SK-N-SH (cell line): ENCODE data around the gene CUEDC1. TPM values are rescaled to one million over a fixed set of nuclear protein-coding genes. Genes with fewer than 3 reads are reported as not detected.

ENCODE experiments used
- CTCF ChIA-PET: fragments of 300-600, 350-600 bp; formaldehyde crosslinking; extraction: SDS; loops from one replicate; lab custom pipeline; 2021; lab: Yijun Ruan, JAX
- POLR2A ChIA-PET: fragments of 350-600 bp; sonication (Branson Sonifier 250); formaldehyde crosslinking; extraction: SDS; loops from one replicate; lab custom pipeline; 2020; ENCODE audit warnings: antibody characterized with exemption, inconsistent platforms; lab: Yijun Ruan, JAX
- DNase-seq: peaks from one replicate; pipeline ENCODE4 v3.0.0; 2012
- H2AFZ ChIP-seq: fragments of 200-600 bp; sonication (generic); 2 replicates; pipeline ENCODE4 v1.8.1; 2016; ENCODE audit warnings: antibody characterized with exemption, mild to moderate bottlenecking, low read depth
- H3F3A ChIP-seq: fragments of 200-600 bp; sonication (generic); replicated peaks from 2 replicates; pipeline ENCODE3; 2016; ENCODE audit warnings: antibody characterized with exemption, mild to moderate bottlenecking; ENCODE audit not compliant: insufficient read depth
- H3K27ac ChIP-seq, 2 experiments: fragments of 200-500 bp in 1 of 2; fragments of 200-600 bp in 1 of 2; sonication (Bioruptor generic) in 1 of 2; sonication (generic), shearing (Covaris generic) in 1 of 2; 2 replicates each; pipeline versions ENCODE4 v1.5.1 to v1.6.1; 2014 to 2016; ENCODE audit warnings: low read depth in 2 of 2, inconsistent platforms in 1 of 2, low read length in 1 of 2, mild to moderate bottlenecking in 1 of 2, mixed read lengths in 1 of 2
- H3K27me3 ChIP-seq: fragments of 200-600 bp; sonication (generic), shearing (Covaris generic); 2 replicates; pipeline ENCODE4 v1.6.1; 2016; ENCODE audit warnings: mixed run types; ENCODE audit not compliant: insufficient read depth
- H3K36me3 ChIP-seq, 2 experiments: fragments of 200-500 bp in 1 of 2; fragments of 200-600 bp in 1 of 2; sonication (Bioruptor generic) in 1 of 2; sonication (generic) in 1 of 2; replicated peaks in 1 of 2; 2 replicates each; pipeline versions ENCODE3 to v1.5.1; 2014 to 2016; ENCODE audit warnings: low read length in 1 of 2, mild to moderate bottlenecking in 1 of 2; ENCODE audit not compliant: insufficient read depth in 2 of 2, control insufficient read depth in 1 of 2
- H3K4me1 ChIP-seq, 2 experiments: fragments of 200-500 bp in 1 of 2; fragments of 200-600 bp in 1 of 2; sonication (Bioruptor generic) in 1 of 2; sonication (generic), shearing (Covaris generic) in 1 of 2; 2 replicates each; pipeline versions ENCODE4 v1.5.1 to v1.6.1; 2014 to 2016; ENCODE audit warnings: low read depth in 1 of 2, low read length in 1 of 2, mixed run types in 1 of 2; ENCODE audit not compliant: insufficient read depth in 2 of 2, control insufficient read depth in 1 of 2
- H3K4me2 ChIP-seq: fragments of 200-600 bp; sonication (generic), shearing (Covaris generic); 2 replicates; pipeline ENCODE4 v1.6.1; 2017; ENCODE audit warnings: mixed run types
- H3K4me3 ChIP-seq, 2 experiments: fragments of 200-500 bp in 1 of 2; fragments of 200-600 bp in 1 of 2; sonication (Bioruptor generic) in 1 of 2; sonication (generic), shearing (Covaris generic) in 1 of 2; 2 replicates each; pipeline versions ENCODE4 v1.5.1 to v1.8.1; 2014 to 2016; ENCODE audit warnings: low read depth in 2 of 2, inconsistent platforms in 1 of 2, low read length in 1 of 2, mild to moderate bottlenecking in 1 of 2, mixed read lengths in 1 of 2, moderate library complexity in 1 of 2
- H3K79me2 ChIP-seq: fragments of 200-600 bp; sonication (generic); 2 replicates; pipeline ENCODE4 v1.8.1; 2017; ENCODE audit warnings: mild to moderate bottlenecking; ENCODE audit not compliant: insufficient read depth
- H3K9ac ChIP-seq: fragments of 200-600 bp; sonication (generic); 2 replicates; pipeline ENCODE4 v1.6.1; 2017; ENCODE audit warnings: mixed run types
- H3K9me2 ChIP-seq: fragments of 200-600 bp; sonication (generic); 2 replicates; pipeline ENCODE4 v1.6.1; 2017; ENCODE audit warnings: mixed run types
- H3K9me3 ChIP-seq: fragments of 200-600 bp; sonication (generic); 2 replicates; pipeline ENCODE4 v1.6.1; 2017; ENCODE audit warnings: mixed run types, mild to moderate bottlenecking, moderate library complexity
- H4K20me1 ChIP-seq: fragments of 200-600 bp; sonication (generic); 2 replicates; pipeline ENCODE4 v1.6.1; 2017; ENCODE audit warnings: mild to moderate bottlenecking, mixed run types; ENCODE audit not compliant: insufficient read depth
- CTCF ChIP-seq: fragments of 200-600 bp; sonication (generic); IDR thresholded peaks from 2 replicates; pipeline ENCODE4 v1.6.1; 2017; ENCODE audit warnings: antibody characterized with exemption, mild to moderate bottlenecking, moderate library complexity
- EP300 ChIP-seq, 2 experiments: IDR thresholded peaks; 2 replicates each; pipeline versions ENCODE4 v1.4.0 to v1.6.1; 2012; ENCODE audit warnings: borderline replicate concordance in 1 of 2, low read depth in 1 of 2, low read length in 1 of 2
- FOXJ3 ChIP-seq: sonication (generic); formaldehyde crosslinking; IDR thresholded peaks from 2 replicates; pipeline ENCODE4 v1.5.1; 2020; ENCODE audit warnings: mild to moderate bottlenecking, missing genetic modification reagents
- IRF3 ChIP-seq: fragments of 150-350 bp; IDR thresholded peaks from 2 replicates; pipeline ENCODE4 v1.6.1; 2016; ENCODE audit warnings: mild to moderate bottlenecking, low read depth, low read length
- JUND ChIP-seq: IDR thresholded peaks from 2 replicates; pipeline ENCODE4 v1.4.0; 2012
- RFX5 ChIP-seq: IDR thresholded peaks from 2 replicates; pipeline ENCODE4 v1.6.1; 2012; ENCODE audit warnings: mild to moderate bottlenecking, improper control_type of control experiment, low read length
- RXRA ChIP-seq: IDR thresholded peaks from 2 replicates; pipeline ENCODE4 v1.4.0; 2012; ENCODE audit warnings: low read depth, mild to moderate bottlenecking, borderline replicate concordance
- SMC3 ChIP-seq: IDR thresholded peaks from 2 replicates; pipeline ENCODE4 v1.6.1; 2012; ENCODE audit warnings: low read depth, low read length, improper control_type of control experiment
- TAF1 ChIP-seq: IDR thresholded peaks from 2 replicates; pipeline ENCODE4 v1.6.1; 2012; ENCODE audit warnings: low read depth, mild to moderate bottlenecking, low read length, moderate library complexity, borderline replicate concordance
- USF2 ChIP-seq: fragments of 150-350 bp; IDR thresholded peaks from 2 replicates; pipeline ENCODE4 v1.6.1; 2017; ENCODE audit warnings: antibody characterized with exemption, low read length, low read depth, borderline replicate concordance
- YY1 ChIP-seq: IDR thresholded peaks from 2 replicates; pipeline ENCODE4 v1.4.0; 2012; ENCODE audit warnings: low read depth, mild to moderate bottlenecking
- WGBS: methylation state at CpG from one replicate; pipeline ENCODE4 v1.1.6; 2017; ENCODE audit warnings: low lambda C conversion rate; 5-methylcytosine and 5-hydroxymethylcytosine counted together
- polyA plus RNA-seq, 3 experiments: library from polyadenylated mRNA; depleted of rRNA; stranded (reverse); fragments of >200 nt; gene quantifications; 2 replicates each; pipeline ENCODE4 v1.2.3, GENCODE V29; 2012
- TF ChIP-seq, protein P1 (sequence below): IDR thresholded peaks from 2 replicates; pipeline ENCODE4 v1.4.0; 2012; ENCODE audit warnings: low read depth, borderline replicate concordance
- TF ChIP-seq, protein P2 (sequence below): IDR thresholded peaks from 2 replicates; pipeline ENCODE4 v1.6.1; 2012; ENCODE audit warnings: mild to moderate bottlenecking, low read depth, low read length, moderate library complexity

The CUEDC1 gene
- polyA plus RNA-seq, 1 of the 3 experiments (the other 2 are of a cell fraction), result 58.9 TPM

GRCh38 chr17:57931488-57932137 lies 23.6 kb downstream of the CUEDC1 start (continued):
- no peak for TF ChIP-seq USF2
- TF ChIP-seq, protein P1, sequence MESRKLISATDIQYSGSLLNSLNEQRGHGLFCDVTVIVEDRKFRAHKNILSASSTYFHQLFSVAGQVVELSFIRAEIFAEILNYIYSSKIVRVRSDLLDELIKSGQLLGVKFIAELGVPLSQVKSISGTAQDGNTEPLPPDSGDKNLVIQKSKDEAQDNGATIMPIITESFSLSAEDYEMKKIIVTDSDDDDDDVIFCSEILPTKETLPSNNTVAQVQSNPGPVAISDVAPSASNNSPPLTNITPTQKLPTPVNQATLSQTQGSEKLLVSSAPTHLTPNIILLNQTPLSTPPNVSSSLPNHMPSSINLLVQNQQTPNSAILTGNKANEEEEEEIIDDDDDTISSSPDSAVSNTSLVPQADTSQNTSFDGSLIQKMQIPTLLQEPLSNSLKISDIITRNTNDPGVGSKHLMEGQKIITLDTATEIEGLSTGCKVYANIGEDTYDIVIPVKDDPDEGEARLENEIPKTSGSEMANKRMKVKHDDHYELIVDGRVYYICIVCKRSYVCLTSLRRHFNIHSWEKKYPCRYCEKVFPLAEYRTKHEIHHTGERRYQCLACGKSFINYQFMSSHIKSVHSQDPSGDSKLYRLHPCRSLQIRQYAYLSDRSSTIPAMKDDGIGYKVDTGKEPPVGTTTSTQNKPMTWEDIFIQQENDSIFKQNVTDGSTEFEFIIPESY, result no peak
- TF ChIP-seq JUND, result no peak
- no peak for TF ChIP-seq EP300 (IDR thresholded peaks at IDR 0.05; ENCODE audit: borderline replicate concordance in 1 of 2, low read depth in 1 of 2, low read length in 1 of 2)
- TF ChIP-seq RXRA, result no peak
- TF ChIP-seq RFX5, result no peak
- TF ChIP-seq CTCF, result no peak
- TF ChIP-seq IRF3, result no peak
- no peak for TF ChIP-seq SMC3
- no peak for TF ChIP-seq YY1

DNA sequence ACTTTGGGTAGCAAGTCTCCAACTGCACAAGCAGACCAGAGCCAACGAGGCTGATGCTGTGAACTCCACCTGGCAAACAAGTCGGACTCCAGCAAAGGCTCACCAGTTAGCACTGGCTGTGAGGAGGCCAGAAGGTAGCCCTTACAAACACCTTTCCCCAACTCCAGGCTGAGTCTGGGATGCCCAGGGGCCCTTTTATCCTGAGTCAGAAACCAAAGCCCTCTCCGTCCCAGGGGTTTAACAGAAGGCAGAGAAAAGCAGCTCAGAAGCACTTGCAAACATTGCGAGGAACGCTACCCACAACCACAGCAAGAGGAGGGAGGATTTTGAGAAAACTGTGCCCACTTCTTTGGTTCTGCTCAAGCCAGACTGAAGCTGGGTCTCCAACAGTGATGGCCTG lies 25.0 kb downstream of the CUEDC1 start:
- Histone ChIP-seq H3K9me2 (no peaks in the 10 kb centered on the region), H2AFZ (no peak overlapping the region), H3K9ac (no peak overlapping the region), H3K27ac (no peak overlapping the region), H3K4me2 (no peak overlapping the region), H3K36me3 (no peaks in the 10 kb centered on the region), H3K9me3 (no peaks in the 10 kb centered on the region), H4K20me1 (peaks cover 8% of the 10 kb centered on the region), H3F3A (peaks cover 16% of the 10 kb centered on the region), H3K4me1 (peaks cover 24 to 31% of the 10 kb centered on the region in 2 experiments; a peak in 3 of 4 replicates), H3K27me3 (no peaks in the 10 kb centered on the region), H3K4me3 (no peak overlapping the region), H3K79me2 (peaks cover 92% of the 10 kb centered on the region)
- 85% methylated on average over 5 of the region's 5 CpGs for WGBS
- TF ChIP-seq FOXJ3 (CRISPR knock-in tag), result no peak
- no peak for TF ChIP-seq TAF1
- no peak for TF ChIP-seq SMC3
- TF ChIP-seq, protein P2, sequence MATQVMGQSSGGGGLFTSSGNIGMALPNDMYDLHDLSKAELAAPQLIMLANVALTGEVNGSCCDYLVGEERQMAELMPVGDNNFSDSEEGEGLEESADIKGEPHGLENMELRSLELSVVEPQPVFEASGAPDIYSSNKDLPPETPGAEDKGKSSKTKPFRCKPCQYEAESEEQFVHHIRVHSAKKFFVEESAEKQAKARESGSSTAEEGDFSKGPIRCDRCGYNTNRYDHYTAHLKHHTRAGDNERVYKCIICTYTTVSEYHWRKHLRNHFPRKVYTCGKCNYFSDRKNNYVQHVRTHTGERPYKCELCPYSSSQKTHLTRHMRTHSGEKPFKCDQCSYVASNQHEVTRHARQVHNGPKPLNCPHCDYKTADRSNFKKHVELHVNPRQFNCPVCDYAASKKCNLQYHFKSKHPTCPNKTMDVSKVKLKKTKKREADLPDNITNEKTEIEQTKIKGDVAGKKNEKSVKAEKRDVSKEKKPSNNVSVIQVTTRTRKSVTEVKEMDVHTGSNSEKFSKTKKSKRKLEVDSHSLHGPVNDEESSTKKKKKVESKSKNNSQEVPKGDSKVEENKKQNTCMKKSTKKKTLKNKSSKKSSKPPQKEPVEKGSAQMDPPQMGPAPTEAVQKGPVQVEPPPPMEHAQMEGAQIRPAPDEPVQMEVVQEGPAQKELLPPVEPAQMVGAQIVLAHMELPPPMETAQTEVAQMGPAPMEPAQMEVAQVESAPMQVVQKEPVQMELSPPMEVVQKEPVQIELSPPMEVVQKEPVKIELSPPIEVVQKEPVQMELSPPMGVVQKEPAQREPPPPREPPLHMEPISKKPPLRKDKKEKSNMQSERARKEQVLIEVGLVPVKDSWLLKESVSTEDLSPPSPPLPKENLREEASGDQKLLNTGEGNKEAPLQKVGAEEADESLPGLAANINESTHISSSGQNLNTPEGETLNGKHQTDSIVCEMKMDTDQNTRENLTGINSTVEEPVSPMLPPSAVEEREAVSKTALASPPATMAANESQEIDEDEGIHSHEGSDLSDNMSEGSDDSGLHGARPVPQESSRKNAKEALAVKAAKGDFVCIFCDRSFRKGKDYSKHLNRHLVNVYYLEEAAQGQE, result no peak
- TF ChIP-seq JUND, result no peak
- no peak for TF ChIP-seq YY1
- no peak for DNase-seq
- ChIA-PET POLR2A (no interaction called here), CTCF (interaction anchor here (1.4 to 2.6 kb wide), 4 partner anchors 11 to 65 kb away, joined by 3 to 7 read pairs (median 6); partner anchors contain the start of gene CUEDC1)
